ENCODE measurements around the gene CYP27B1. TPM values are rescaled to one million over a fixed set of nuclear protein-coding genes. Genes with fewer than 3 reads are reported as not detected.

CYP27B1 gene
- total RNA-seq, 1 donor = 0.45 TPM

DNA sequence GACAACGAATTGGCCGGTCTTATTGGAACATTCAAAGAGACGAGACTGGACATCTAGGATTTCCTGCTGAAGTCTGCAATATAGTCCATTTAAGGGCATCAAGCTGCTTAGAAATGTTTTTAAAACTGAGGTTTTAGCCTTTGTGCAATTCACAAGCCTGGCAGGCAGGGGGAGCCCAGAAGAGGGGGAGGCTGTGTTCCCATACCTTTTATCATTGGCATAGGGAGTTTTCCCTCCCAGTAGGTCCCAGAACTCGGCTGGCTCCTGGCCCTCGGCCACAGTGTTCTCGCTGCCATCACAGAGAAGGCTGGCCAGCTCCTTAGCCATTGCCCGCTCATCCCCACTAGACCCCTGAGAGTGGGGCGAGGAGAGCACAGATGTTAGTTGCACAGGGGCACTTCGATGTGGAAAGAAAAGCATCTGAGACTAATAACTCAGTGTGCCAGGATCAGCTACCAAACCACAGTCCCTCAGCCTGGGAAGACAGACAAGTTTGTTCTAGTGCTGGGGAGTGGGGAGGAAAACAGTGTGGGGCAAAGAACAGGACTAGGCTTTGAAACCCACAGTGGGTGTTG, 36.5 kb upstream of the CYP27B1 start:
- H3K4me3 ChIP-seq (ENCODE audit: low read depth, low read length) = no peak overlapping the region
- peak; percentile 85 for TF ChIP-seq CTCF (IDR thresholded peaks at IDR 0.05; ENCODE audit: insufficient read depth, low read length)
- DNase-seq (ENCODE audit: low read depth) = peak; percentile 55

DNA sequence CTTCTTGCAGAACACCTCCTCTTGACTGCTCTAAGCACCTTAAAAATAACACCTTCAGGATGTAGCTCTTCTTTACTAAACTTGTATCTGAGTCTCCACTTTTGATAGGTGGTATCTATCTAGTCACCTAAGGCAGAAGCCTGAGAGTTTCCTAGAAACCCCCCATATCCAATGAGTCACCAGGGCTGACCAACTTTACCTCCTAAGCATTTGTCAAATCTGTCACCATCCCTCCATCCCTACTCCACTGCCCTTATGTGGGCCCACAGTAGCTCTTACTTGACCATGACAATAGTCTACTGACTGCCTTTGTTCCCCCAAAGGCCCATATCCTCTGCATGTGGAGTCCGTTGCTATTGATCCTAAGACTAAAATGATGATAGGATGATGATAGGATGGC, 35.7 kb upstream of the CYP27B1 start:
- no peak for TF ChIP-seq CTCF (IDR thresholded peaks at IDR 0.05; ENCODE audit: insufficient read depth, low read length)
- DNase-seq (ENCODE audit: low read depth) = no peak
- H3K4me3 ChIP-seq (ENCODE audit: low read depth, low read length) = no peak overlapping the region

GRCh38 chr12:57800965-57801364, 34.1 kb upstream of the CYP27B1 start:
- no peak for DNase-seq (ENCODE audit: low read depth)
- TF ChIP-seq CTCF (IDR thresholded peaks at IDR 0.05; ENCODE audit: insufficient read depth, low read length) = no peak
- no peak overlapping the region for H3K4me3 ChIP-seq (ENCODE audit: low read depth, low read length)

DNA sequence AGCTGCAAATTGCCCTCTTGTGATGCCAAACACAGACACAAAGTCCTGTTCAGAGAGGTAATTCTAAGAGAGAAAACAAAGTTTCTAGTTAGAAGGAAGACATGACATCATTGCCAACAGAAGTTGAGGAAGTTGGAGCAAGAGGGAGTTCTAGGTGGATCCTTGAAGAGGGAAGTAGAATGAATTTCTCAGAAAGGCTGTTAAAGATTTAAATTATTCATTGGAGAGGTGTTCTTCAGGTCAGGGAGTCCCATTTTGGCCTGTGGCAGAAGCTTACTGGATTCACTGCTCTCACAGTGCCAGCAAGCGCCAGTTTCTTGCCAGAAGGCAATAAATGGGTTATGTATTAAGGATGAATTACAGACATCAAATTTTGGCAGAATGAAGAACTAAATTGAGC, 31.1 kb upstream of the CYP27B1 start:
- H3K4me3 ChIP-seq (ENCODE audit: low read depth, low read length) = no peak overlapping the region
- no peak for DNase-seq (ENCODE audit: low read depth)
- TF ChIP-seq CTCF (IDR thresholded peaks at IDR 0.05; ENCODE audit: insufficient read depth, low read length) = no peak

- no peak for TF ChIP-seq CTCF (IDR thresholded peaks at IDR 0.05; ENCODE audit: insufficient read depth, low read length)
- DNase-seq (ENCODE audit: low read depth) = no peak
- H3K4me3 ChIP-seq (ENCODE audit: low read depth, low read length) = no peak overlapping the region
Measured at GRCh38 chr12:57796996-57797395, 30.1 kb upstream of the CYP27B1 start.

- TF ChIP-seq CTCF (IDR thresholded peaks at IDR 0.05; ENCODE audit: insufficient read depth, low read length) = no peak
- DNase-seq (ENCODE audit: low read depth) = no peak
- H3K4me3 ChIP-seq (ENCODE audit: low read depth, low read length) = no peak overlapping the region
Measured at GRCh38 chr12:57795354-57795753, 28.5 kb upstream of the CYP27B1 start.

- no peak overlapping the region for H3K4me3 ChIP-seq (ENCODE audit: low read depth, low read length)
- TF ChIP-seq CTCF (IDR thresholded peaks at IDR 0.05; ENCODE audit: insufficient read depth, low read length) = no peak
- DNase-seq (ENCODE audit: low read depth) = peak; percentile 95
Measured at GRCh38 chr12:57793920-57794319, 27.0 kb upstream of the CYP27B1 start.

Data from fibroblast of the aortic adventitia (primary cell).